Measurements from ENCODE around the gene CAPN13.

CAPN13 gene

DNA sequence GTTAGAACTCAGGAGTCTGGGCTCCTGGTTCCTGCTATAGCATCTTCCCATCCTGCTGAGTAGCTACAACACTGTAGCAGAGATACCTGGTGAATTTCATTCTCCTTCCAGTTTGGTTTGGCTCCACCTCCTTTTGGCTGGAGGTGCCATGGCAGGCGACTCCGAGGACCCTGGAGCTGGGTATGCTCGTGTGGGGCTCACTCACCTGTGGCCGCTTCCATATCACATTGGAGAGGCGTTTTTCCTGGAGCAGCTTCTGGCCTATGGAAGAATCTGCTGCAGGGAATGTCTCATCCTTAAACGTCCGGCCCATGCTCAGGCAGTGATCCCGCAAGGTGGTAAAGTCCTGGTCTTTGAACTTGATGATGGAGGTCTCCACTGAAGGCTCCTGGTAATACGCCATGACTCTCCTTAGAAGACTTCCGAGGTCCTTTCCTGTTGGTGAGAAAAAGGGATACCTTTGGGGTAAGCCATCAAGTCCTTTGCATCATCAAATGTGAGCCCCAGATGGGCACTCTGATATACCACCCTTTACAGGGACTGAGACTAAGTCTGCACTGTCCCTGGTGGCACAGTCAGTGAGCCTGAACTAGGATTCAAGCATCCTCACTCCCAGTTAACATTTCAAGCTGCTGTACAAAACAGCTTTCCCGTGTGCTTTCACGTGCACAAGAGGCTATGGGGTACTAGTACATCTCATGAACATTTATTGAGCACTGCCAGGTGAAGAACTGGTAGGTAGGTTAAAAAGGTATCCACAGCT, 20.1 kb downstream of the CAPN13 start:
- no peak for DNase-seq (ENCODE audit: low read depth in 2 of 2)

- no peak for DNase-seq (ENCODE audit: low read depth in 2 of 2)
These were observed 22.6 kb downstream of the CAPN13 start for GRCh38 chr2:30784682-30785081.

DNA sequence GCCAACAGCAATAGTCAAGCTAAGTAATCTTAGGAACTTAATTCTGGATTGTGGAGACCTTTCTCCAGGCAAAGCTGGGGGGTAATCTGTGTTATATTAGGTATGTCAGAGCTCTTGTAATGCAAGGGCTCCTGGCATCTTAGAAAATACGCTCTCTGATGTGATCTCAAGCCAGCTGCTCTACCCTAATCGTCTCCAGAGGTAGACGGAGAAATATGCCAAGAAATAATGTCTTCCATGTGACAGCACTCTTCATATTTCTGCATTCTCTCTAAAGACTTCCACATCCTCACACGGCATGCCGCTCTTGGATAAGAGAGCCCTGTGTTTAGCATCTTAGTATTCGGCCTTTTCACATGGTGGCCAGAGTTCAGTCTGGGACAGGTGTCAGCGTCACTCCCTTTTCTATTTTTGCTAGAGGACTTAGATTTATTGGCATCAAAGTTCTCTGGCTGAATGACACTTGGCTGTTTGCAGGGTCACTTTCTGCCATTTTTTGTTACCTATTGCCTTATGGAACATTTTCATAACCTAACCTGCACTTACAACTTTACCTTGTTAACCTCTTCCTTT, 25.2 kb downstream of the CAPN13 start:
- no peak for DNase-seq (ENCODE audit: low read depth in 2 of 2)

DNA sequence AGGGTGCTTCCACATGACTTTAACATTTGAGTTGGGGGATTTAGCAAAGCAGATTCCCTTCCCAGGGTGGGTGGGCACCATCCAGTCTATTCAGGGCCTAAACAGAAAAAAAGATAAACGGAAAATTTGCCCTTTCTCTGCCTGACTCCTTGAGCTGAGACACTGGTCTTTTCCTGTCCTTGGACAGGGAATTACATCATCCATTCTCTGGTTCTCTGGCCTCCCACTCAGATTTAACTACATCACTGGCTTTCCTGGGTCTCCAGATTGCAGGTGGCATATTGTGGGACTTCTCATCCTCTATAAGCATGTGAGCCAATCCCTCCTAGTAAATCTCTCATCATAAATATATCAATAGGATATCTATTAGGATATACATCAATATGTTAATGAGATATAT, 25.8 kb downstream of the CAPN13 start:
- no peak for DNase-seq (ENCODE audit: low read depth in 2 of 2)

- no peak for DNase-seq (ENCODE audit: low read depth in 2 of 2)
These were observed 26.4 kb downstream of the CAPN13 start for GRCh38 chr2:30780776-30781330.

GRCh38 chr2:30778611-30779010, 28.6 kb downstream of the CAPN13 start:
- DNase-seq (ENCODE audit: low read depth in 2 of 2): no peak

- no peak for DNase-seq (ENCODE audit: low read depth in 2 of 2)
These were observed 29.4 kb downstream of the CAPN13 start for GRCh38 chr2:30777661-30778505.

- DNase-seq (ENCODE audit: low read depth in 2 of 2): no peak
These were observed 30.2 kb downstream of the CAPN13 start for GRCh38 chr2:30776831-30777635.

DNA sequence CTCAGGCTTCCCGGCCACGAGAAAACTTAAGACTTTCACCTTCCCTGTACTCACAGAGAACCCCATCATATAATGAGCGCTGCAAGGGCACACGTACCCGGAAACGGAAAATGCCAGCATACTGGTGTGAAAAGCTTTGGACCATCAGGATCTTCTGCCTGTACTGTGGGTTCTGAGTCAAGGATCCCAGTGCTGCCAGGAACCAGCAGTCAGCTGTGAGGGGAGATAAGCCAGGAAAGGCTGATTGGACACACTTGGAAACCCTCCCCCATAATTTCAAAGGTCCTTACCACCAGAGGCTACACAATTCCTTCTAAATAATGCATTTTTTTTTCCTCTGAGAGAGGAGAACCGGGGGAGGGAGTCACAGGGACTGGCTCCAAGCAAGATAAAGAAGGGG, 31.4 kb downstream of the CAPN13 start:
- DNase-seq (ENCODE audit: low read depth in 2 of 2): no peak

GRCh38 chr2:30772021-30772705, 35.1 kb downstream of the CAPN13 start:
- DNase-seq (ENCODE audit: low read depth in 2 of 2): no peak

GRCh38 chr2:30770816-30771576, 36.2 kb downstream of the CAPN13 start:
- no peak for DNase-seq (ENCODE audit: low read depth in 2 of 2)

DNA sequence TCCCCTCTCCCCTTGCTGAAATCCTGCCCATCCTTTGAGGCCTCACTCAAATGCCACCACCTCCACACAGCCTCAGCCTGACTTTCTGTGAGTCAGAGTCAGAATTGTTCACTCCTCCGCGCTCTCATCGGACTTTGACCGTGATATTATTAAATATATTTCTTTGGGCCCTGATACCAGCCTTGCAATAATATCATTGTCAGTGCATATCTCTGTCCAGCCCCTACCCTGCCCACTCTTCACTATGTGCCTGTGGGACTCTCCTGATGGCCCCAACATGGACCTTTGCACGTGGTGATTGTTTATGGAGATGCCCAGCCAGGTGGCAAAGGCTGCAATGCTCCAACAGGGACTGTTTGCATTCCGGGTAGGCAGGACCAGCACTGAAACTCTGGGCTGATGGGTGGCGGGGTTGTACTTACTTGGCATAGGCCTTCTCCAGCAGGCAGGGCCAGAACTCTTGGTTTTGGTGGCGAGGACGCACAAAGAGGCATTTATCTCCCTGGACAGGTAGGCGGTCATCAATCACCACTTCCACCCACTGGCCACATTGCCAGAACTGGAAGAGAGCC, 37.3 kb downstream of the CAPN13 start:
- no peak for DNase-seq (ENCODE audit: low read depth in 2 of 2)

GRCh38 chr2:30769481-30769780, 37.8 kb downstream of the CAPN13 start:
- no peak for DNase-seq (ENCODE audit: low read depth in 2 of 2)

DNA sequence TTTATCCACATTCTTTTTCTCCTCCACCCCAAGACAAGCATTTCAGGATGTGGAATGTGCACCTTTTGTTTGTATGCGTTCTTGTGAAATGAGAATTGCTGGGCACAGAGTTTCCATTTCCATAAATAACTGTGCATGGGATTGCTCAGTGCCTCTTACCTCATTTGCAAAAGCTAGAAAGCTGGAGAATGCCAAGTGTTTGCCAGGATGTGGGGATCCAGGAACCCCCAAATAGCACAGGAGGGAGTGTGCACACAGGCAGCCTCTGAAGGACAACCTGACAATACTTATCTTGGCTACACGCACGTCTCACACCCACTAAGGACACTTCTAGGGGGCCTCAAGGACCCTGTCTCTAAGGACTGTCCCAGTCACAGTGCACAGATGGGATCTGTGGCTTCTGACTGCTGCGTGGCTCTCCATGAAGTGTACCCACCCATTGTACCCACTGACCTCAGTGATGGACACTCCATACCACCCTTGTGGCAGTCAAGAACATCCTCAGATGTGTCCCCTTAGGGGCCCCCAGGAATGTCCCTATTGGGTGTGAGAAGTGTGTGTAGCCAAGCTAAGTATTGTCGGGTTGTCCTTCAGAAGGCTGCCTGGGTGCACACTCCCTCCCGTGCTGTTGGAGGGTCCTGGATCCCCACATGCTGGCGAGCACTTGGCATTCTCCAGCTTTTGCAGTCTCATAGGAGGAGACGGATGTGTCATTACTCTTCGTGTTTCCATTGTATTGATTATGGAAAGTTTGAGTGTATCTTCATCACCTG, 38.4 kb downstream of the CAPN13 start:
- no peak for DNase-seq (ENCODE audit: low read depth in 2 of 2)

DNA sequence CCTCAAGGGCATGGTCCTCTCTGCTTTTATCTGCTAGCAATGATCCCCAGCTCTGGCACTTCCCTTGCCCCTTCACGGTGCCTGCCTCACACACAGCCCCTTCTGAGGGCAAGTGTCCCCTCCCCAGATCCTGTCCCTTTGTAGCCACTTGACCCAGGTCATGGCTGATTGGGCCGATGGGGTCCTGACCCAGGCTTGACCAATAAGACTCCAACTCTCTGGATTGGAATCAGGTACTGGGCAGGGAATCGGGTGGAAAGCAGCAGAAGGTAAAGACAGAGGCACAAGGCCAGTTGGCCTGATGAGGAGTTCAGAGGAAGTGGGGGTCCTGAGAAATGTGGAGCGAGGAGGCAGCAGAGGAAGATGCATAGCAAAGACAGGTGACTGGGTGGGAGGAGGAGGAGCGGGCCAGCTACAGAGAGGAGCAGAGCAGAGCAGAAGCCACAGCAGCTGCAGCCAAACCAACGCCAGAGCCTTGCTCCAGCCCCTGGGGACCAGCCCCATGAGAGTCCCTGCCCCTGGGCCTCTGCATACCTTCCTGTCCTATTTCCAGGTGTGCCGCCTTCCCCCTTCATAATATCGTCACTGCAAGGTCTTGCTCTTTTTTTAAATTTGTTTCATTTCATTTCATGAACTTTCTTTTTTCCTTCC, 39.1 kb downstream of the CAPN13 start:
- no peak for DNase-seq (ENCODE audit: low read depth in 2 of 2)

DNA sequence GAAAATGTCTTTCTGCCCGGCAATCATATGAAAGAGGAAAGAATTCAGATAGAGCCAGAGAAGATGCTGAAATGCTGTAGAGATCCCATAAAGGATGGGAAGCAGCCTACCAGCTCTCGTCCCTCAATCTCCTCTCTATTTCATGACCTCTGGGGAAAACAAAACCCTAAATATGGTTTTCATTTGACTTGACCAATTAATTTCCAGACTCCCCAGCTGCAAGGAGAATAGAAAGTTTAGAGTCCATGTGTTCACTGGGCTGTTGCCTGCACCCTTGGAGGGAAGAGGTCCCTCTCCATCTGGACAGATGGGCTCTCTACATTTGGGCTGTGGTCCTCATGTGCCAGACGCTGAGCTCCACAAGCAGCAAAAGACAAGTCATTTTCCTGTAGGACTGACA, 40.6 kb downstream of the CAPN13 start:
- DNase-seq (ENCODE audit: low read depth in 2 of 2): no peak

DNA sequence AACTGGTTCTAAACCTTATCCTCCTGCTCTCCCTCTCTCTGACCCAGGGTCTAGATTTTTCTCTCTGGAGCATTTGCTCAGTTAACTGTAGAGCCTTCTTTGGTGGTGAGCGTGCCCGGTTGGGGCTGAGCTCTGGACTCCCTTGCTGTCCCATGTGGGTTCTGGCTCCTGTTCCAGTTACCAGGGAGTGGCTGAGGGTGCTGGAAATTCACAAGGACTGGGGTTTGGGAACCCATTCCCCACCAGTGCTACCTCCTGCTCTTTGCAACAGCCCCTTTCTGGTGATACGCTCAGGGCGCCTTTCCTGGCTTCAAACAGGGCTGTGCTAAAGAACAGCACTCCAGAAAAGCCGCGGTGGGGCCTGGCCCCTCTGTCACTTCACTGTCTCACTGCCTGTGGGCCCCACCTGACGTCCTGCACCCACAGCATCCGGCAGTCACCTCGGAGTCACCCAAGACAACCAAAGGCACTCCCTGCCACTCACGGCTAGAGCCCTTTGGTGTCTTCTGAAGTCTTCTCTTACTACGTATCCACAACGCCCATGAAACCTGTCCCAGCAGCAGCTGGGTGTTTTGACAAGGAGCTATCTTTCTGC, 41.3 kb downstream of the CAPN13 start:
- no peak for DNase-seq (ENCODE audit: low read depth in 2 of 2)

GRCh38 chr2:30765191-30765590, 42.1 kb downstream of the CAPN13 start:
- no peak for DNase-seq (ENCODE audit: low read depth in 2 of 2)
